ENCODE measurements around the gene GRID1.

Gene GRID1

DNA sequence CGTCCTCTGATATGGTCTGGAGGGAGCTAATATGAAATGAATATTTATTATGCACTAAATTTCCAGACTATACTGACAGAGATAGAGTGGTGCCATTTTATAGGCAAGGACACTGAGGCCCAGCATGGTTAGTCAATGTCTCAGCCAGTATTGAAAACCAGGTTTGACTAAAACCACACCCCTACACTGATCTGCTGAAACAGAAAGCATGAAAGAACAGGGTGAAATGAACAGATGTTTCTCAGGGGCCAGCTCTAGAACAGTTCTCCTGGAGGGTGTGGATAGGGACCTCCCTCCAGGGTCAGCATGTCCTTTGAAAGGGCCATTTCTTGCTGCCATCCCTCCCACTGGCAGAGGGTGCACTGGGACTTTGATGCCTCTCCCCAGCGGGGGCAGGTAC lies 700.5 kb downstream of the GRID1 start:
- no peak for DNase-seq

DNA sequence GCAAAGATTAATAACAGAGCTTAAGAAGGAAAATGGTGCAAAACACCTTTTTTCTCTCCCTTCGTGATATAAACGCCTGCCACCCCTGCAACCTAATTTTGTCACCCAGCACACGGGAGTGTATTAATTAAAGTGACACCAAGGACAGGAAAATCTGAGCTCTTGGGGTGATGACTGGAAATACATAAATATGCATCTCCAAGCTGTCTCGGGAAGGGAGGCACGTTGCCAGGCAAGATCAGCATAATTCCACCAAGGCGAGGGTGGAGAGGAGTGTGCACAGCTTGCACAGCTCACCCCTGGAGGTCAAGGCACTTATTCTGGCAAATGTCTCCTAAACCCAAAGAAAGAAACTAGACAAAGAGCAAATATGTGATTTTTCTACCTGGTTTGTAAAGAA lies 700.9 kb downstream of the GRID1 start:
- no peak for DNase-seq

DNA sequence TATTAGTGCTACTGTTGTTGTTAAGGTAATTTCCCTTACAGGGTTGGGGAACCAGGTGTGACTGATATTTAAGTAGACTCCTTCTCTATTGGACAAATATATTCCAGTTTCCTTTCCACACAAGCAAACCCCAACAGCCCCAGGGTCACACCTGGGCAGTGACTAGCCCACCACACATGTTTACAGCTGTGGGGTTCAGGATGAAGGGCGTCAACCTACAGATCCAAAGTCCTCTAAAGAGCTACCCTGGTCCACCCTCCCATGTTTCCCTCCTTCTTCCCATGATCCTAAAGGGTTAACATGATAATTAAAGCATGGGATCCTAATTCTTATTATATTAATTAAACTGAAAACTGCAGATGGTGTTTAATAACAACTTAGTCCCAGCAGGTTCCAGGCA lies 701.5 kb downstream of the GRID1 start:
- DNase-seq: no peak

DNA sequence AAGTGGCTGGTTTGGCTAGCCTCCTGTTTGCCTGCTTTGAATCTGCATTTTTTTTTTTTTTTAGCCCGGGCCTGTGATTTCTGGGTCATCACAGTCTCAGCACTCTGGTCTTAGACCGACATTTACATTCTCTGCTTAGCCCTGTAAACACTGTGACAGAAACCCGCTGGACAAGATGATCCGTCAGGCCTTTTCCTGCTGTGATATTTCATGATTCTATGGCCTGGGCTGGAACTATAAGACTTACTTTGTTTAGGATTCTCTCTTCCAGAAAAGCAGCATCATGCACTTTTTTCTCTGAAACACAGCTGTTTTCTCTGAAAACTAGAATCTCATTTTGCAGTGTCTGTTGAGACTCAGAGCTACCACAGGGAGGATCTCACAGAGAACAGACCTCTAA lies 705.5 kb downstream of the GRID1 start:
- no peak for DNase-seq

DNA sequence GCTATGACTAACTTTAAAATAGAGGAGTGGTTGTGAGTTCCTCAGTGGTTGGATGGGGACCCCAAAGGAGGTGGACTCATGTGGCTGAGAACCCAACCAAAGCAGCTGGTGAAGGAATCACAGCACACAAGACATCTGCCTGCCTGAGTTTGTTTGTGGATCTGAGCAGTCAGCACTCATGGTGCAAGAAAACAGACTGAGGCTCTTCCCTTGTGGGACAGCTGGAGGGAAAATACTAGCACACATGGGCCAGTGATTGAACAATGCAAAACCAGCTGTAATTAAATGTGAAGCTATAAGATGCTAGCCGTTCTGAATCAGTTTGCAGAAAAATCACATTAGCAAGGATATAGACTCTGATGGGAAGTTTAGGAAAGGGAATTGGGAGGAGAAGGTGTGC lies 707.3 kb downstream of the GRID1 start:
- no peak for DNase-seq

DNA sequence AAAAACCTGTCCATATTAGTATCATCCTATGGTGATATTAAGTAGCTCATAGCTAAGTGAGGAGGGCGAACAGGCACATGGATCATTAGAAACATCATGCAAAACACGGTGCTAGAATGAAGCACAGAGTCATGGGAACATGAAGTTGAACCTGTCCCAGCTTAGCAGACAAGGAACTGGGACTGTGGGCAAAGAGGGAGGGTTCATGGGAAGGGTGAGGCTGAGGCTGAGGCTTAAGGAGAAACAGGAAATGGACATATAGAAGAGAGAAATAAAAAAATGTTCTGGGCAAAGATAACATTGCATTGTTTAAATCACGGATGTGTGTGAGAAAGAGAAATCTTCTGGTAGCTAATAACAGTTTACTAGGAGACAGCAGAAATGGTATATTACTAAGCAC lies 708.1 kb downstream of the GRID1 start:
- no peak for DNase-seq

DNA sequence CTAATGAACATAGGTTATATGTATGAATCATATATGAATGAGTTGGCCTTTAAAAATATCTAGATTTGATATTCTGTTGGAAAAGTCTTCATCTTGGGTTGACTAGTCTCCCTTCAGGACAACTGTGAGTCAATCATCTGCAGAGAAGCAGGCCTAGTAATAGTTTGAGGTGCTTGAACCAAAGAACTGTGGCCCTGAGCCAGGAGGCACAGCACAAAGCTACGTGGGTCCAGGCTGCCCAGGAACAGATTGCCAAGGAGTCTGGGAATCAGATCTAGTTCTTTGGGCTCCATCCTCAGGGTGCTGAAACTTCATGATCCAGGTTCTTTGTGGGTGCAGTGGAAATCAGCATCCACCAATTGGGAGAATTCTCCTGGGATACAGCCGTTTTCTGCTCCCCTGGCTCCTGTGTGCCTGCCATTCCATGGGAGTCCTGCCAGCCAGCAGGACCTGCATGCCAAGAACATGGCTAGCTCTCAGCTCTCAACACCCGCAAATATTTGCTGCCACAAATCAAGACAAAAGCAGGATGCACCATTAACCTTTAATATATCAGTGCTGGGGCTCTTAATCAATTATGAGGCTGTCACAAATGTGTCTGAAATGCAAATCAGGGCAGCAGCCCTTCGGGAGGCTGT lies 709.0 kb downstream of the GRID1 start:
- DNase-seq: no peak

DNA sequence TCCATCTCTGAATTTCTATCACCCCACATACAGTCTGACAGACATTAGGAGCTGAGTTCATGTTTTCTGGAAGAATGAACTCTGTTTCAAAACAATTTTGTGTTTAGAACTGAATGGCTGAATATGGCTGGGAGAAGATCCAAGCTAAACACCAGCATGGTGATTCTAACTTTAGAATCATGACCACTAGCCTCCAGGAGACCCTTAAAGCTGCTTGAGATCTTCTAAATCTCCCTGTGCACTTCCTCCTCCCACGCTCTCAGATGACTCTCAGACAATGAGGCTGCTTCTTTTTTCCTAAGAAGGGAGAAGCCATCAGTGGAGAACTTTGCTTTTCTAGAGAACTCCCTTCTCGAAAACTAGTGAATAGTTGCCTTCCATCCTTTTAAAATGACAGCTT lies 711.2 kb downstream of the GRID1 start:
- no peak for DNase-seq

DNA sequence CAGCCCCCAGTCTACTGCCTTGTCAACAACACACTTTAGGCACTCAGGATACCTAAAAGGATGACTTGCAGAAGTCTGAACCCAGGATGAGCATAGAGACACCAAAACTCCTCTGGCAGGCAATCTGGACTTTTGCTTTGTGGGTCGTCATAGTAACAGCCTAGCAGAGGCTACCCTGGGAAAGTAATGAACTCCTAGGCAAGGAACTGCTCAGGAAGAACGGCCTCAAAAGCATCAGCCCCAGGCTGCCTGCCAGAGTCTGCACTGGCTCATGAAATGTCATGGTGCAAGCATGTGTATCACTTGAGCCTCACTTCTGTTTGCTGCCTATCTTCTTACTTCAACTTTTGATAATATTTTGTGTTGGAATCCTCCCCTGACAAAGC lies 715.1 kb downstream of the GRID1 start:
- DNase-seq: no peak

DNA sequence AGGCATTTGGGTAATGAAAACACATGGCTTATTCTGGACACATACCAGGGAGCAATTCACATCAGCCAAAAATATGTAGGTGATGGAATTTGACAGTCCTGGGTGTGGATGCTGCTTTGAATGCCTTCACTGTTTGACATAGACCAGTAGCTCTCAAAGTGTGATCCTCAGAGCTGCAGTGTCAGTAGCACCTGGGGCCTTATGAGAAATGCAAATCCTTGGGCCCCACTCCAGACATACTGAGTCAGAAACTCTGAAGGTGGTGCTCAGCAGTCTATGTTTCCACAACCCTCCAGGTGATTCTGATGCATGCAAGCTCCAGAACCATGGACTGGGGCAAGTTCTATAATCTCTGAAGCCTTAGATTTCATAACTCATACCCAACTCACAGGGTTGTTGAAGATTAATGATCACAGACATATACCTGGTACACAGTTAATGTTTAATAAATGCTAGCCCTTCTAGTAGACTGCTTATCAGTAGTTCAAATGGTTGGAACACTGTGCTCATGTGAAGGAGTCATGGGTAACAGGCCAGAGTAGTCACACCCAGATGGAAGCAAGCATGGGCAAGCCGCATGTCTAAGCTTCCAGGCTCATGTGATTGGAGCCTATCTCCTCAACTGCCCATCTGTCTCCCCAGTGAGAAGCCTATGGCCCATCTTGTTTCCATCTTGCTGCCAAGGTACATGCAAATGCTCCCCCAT lies 715.7 kb downstream of the GRID1 start:
- DNase-seq: no peak

DNA sequence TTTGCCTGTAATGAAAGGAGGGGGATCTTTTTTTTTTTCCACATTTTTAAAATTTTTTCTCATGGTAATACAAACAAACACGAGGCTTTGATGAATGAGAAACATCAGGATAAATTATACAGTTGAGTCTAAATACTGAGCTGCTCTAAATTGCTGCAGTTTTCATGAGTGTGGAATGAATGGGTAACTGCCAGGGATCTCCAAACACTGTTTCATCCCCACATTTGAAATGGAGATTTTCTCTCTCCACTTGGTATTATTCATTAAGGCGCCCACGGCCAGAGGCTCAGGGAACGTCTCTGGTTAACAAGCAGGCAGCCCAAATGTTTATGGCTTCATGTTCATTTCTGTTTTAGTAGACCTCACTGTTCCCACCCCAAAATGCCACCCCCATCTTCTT lies 717.1 kb downstream of the GRID1 start:
- DNase-seq: no peak

DNA sequence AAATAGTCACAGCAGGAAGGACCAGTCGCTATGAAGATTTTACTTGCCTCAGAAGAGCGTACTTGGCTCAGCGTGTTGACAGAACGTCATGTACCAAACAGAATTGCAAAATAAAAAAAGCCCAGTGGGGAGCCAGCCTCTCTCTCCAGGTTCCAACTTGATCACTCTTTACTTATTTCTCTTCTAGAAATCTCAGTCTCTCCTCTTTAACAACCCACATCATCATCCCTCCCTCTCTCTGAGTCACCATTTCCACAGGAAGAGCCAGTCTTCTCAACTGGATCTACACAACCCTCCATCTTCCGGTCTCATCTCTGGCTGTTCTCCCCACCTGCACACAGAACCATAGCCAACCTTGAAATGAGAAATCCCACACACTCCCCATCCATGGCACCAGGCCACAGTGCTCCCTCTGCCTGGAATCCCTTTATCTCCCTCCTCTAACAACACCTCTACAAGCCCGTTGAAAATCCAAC lies 718.3 kb downstream of the GRID1 start:
- no peak for DNase-seq

DNA sequence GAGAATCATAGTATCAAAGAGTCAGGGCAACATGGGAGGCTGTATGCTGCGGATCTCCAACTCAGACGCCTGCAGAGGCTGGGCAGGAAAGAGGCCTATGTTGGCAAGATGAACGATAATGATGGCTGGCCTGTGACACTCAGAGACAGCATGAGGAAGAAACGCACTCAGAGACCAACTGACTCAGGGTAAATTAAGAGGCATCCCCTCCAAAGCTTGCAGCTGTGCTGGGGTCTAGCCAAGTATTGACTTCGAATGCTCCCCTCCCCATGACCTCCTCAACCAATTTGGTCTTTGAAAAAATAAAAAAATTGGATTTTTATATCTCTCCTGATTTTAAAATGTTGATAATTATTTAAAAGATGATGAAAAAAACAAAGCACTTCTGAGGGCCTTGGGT lies 718.9 kb downstream of the GRID1 start:
- no peak for DNase-seq

DNA sequence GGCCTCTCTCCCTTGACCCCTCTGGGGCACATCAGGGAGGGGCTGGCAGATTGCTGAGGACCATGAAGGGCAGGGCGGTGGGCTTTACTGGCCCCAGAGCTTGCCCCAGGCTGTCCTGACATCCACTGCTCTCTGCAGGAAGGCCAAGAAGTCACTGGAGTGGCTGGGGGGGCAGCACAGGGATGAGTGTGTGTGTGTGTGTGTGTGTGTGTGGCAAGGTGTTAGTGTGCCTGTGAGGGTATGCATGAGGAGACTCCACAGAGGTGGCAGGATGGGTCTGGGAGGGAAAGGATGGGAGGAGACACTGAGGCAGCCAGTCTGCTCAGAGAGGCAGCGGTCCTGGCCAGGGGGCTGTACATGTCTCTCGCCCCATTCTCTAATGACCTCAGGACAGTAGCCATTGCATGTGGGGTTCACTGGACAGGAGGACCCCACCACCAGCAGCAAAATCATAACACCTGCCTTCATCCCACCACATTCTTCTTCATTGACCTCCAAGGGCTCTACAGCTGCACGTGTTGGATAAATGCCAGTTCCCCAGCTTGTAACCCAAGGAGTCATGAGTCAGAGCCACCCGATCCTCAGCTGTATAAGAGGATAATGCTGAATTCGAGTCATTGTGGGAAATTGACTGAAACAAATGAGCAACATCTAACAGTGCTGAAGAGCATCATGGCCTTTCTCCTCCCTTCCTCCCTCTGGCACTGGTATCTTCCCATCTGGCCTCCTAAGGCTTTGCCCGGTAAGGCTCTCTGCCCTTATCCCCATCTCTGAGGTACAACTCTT lies 720.5 kb downstream of the GRID1 start:
- DNase-seq: no peak

DNA sequence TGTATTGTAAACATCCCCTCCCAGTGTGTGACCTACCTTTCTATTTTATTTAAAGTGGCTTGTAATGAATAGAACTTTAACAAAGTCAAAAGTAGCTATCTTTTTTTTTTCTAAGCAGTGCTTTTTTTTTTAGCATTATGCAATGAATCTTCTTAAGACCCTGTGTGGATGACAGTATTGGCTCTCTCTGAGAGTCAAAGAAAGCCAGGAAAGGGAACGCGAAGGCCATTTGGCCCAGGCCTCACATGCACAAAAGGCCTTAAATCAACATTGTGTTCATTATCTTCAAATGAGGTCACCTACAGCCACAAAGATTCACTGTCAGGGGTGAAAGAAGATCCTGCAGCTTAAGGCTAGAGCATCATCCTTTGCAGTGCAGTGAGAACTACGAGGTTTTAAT lies 721.5 kb downstream of the GRID1 start:
- no peak for DNase-seq

DNA sequence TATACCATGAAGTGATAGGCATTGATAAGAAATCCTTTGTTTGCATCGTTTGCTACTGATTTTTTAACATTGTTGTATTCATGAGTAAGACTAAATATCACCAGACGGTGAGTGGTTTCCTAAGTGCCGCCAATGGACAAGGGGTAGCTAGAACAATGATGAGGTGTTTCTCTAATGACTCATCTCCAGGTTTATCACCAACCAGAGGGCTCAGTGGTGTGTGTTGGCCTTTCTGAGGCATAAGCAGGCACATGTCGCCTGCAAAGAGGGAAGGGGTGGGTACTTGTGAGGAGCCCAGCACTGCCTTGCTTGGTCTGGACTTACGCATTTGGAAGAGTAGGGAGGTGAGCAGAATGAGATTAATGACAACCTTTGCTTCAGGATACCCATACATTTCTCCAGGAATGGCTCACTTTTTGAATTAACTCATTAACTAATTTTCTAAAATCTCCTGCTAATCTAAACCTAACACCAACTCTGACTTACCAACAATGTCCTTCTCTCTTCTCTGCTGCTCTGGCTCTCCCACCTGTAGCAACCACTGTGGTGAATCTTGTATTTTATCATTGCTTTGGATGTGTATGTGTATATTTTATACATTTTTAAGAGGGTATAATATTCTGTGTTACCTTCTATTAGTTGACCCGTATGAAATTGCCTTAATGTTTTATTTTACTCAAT lies 722.6 kb downstream of the GRID1 start:
- no peak for DNase-seq

DNA sequence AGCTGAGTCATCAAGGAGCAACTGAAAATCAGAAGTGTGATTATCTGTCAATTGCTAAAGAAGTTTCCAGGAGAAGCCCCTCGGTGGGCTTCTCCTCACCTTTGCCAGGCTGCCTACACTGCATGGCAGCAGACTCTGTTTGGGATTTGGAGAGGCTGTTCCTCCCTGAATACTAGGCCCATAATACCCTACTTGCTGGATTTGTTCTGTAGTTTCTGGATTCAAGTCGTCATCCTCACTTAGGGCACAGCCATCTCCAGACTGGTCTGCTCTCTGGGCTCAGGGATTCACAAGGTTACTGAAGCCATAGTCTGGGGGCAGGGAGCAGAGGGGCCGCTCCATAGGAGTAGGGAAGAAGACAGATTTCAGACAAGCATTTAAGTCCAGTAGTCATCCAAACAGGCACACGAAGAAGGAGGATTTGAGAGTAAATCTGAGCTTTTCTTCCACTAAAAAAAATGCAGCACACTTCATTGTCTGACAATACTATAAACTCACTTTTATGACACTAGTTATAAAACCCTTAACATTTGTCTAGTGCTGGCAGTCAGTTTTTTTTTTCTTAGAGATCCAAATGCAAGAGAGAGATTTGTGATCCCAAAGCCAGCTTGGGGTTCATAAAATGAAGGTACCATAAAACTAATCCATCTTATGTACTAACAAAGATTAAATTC lies 723.3 kb downstream of the GRID1 start:
- DNase-seq: no peak

DNA sequence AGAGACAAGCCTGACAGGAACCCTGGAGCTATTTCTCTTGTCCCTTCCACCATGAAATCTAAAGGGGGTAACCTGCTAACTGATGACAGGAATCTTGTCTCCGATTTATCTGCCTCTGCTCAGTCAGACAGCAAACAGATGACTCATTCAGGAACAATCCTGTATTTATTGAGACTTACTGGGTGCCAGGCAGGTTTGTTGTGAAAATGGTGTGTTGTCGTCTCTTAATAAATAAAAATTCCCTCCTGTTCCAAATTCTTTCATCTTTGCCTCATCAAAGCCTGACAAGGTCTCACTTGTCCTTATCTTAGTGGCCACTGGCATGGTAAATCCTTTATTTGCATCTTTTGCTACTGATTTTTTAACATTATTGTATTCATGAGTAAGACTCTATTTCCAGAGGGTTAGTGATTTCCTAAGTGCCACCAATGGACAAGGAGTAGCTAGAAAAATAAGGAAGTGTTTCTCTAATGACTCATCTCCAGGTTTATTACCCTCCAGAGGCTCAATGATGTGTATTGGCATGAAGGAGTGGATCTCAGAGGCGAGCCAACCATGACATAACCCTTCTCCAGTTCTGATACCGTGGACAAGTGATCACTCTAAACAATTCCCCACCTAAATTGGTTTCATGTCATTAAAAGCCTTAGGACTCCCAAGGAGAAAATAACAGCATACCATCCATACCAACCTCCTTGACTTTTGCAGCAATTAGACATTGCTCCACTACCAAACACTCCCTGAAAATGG lies 724.0 kb downstream of the GRID1 start:
- DNase-seq: no peak

DNA sequence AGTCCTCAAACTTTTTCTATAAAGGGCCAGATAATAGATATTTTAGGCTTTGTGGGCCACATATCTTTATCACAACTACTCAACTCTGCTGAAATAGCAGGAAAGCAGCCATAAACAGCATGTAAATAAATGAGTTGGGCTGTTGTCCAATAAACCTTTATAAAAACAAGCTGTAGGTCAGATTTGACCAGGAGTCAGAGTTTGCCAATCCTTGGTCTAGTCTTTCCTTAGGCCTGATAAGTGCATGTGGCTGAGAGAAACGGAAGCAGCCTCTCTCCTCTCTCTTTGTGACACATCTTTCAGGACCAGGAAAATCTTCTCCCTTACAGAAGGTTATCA lies 724.5 kb downstream of the GRID1 start:
- DNase-seq: no peak

DNA sequence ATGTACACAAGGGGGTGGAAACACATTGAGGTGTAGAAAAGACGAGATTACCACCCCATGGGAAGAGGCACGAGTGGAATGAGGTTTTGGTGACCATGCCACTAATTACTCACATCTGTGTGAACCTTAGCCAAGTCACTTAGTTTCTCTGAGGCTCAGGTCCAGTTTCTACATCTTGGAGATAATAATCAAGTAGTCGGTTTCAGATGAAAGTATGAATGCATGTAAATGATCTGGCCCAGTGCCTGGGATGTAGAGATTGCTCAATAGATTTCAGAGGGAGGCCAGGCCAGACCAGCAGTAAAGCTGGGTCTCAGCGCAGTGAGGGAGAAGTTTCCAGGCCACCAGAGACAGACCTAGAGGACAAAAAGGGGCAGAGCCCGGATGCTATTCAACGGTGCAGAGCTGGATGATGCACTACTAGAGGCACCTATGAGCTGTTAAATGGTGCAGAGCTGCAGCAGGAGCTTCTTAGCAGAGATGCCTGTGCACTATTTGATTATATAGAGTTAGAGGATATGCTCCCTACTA lies 725.1 kb downstream of the GRID1 start:
- DNase-seq: no peak

DNA sequence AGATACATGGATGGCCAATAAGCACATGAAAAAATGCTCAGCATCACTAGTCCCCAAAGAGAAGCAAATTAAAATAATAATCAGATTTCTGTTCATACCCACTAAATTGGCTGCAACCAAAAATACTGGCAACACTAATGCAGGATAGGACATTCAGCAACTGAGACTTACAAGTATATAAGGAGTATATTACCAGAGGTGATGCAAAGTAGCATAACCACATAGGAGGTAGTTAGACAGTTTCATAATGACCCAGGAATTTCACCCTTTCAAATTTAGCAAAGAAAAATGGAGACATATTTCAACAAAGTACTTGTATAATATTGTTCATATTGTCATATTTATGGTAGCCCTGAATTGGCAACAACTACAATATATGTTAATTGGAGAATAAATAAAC lies 727.8 kb downstream of the GRID1 start:
- no peak for DNase-seq

DNA sequence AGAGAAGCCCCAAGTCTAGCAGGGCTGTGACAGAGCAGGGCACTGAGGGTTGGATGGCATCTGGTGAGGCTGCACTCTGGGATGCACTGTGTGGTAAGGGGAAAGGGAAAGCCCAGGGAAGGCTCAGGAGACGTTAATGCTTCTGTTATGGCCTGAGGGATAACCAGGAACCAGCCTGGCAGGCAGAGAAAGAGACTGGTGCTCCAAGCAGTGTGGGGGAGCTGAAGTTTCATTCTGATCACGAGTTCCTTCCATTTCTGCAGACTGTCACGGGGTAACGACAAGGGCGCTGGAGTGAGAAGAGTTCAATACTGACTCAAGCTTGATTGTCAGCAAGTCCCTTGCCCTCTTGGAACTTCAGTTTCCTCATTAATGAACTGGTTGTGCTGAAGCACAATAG lies 730.9 kb downstream of the GRID1 start:
- DNase-seq: no peak
